Measurements from ENCODE around the gene CHTOP.
A peak's percentile ranks its signal among the peaks of the same experiment; 100 is the strongest.

The CHTOP gene

GRCh38 chr1:153597206-153597605 is 36.7 kb upstream of the CHTOP start:
- H3K27me3 ChIP-seq (ENCODE audit: insufficient read depth, low read length), result no peaks in the 10 kb centered on the region
- H3F3A ChIP-seq (ENCODE audit: insufficient read depth, low read length), result no peaks in the 10 kb centered on the region
- no peak overlapping the region for H3K27ac ChIP-seq (ENCODE audit: low read depth, low read length, poor library complexity, severe bottlenecking)
- no peaks in the 10 kb centered on the region for H3K36me3 ChIP-seq (ENCODE audit: insufficient read depth, low read length)
- no peaks in the 10 kb centered on the region for H3K79me2 ChIP-seq (ENCODE audit: insufficient read depth, low read length)
- H2AFZ ChIP-seq (ENCODE audit: low read length), result no peak overlapping the region
- peaks cover 31% of the 10 kb centered on the region for H3K4me1 ChIP-seq (ENCODE audit: insufficient read depth, low read length, severe bottlenecking)
- H3K4me3 ChIP-seq (ENCODE audit: low read depth, low read length, poor library complexity, severe bottlenecking), result no peak overlapping the region
- no peaks in the 10 kb centered on the region for H4K20me1 ChIP-seq (ENCODE audit: insufficient read depth, low read length)
- H3K9me3 ChIP-seq (ENCODE audit: low read length), result no peaks in the 10 kb centered on the region
- no peak overlapping the region for H3K4me2 ChIP-seq (ENCODE audit: low read length)
- H3K9me2 ChIP-seq (ENCODE audit: low read depth, low read length), result no peaks in the 10 kb centered on the region
- no peak overlapping the region for H3K9ac ChIP-seq (ENCODE audit: low read length)
- TF ChIP-seq, protein P1, sequence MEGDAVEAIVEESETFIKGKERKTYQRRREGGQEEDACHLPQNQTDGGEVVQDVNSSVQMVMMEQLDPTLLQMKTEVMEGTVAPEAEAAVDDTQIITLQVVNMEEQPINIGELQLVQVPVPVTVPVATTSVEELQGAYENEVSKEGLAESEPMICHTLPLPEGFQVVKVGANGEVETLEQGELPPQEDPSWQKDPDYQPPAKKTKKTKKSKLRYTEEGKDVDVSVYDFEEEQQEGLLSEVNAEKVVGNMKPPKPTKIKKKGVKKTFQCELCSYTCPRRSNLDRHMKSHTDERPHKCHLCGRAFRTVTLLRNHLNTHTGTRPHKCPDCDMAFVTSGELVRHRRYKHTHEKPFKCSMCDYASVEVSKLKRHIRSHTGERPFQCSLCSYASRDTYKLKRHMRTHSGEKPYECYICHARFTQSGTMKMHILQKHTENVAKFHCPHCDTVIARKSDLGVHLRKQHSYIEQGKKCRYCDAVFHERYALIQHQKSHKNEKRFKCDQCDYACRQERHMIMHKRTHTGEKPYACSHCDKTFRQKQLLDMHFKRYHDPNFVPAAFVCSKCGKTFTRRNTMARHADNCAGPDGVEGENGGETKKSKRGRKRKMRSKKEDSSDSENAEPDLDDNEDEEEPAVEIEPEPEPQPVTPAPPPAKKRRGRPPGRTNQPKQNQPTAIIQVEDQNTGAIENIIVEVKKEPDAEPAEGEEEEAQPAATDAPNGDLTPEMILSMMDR (IDR thresholded peaks at IDR 0.05; ENCODE audit: low read length), result no peak
- no peak for TF ChIP-seq EZH2 (IDR thresholded peaks at IDR 0.05; ENCODE audit: borderline replicate concordance, low read length)

- H3K9ac ChIP-seq (ENCODE audit: low read length), result peak overlapping the region; percentile 48; the same call in 1 of the 2 replicates
- no peak overlapping the region for H2AFZ ChIP-seq (ENCODE audit: low read length)
- peak overlapping the region; percentile 11 for H3K4me3 ChIP-seq (ENCODE audit: low read depth, low read length, poor library complexity, severe bottlenecking)
- H3K79me2 ChIP-seq (ENCODE audit: insufficient read depth, low read length), result no peaks in the 10 kb centered on the region
- no peaks in the 10 kb centered on the region for H4K20me1 ChIP-seq (ENCODE audit: insufficient read depth, low read length)
- H3K4me2 ChIP-seq (ENCODE audit: low read length), result peak overlapping the region; percentile 50
- H3K36me3 ChIP-seq (ENCODE audit: insufficient read depth, low read length), result no peaks in the 10 kb centered on the region
- H3K9me3 ChIP-seq (ENCODE audit: low read length), result no peaks in the 10 kb centered on the region
- TF ChIP-seq, protein P1 (IDR thresholded peaks at IDR 0.05; ENCODE audit: low read length), result no peak
- TF ChIP-seq EZH2 (IDR thresholded peaks at IDR 0.05; ENCODE audit: borderline replicate concordance, low read length), result no peak
- no peaks in the 10 kb centered on the region for H3K27me3 ChIP-seq (ENCODE audit: insufficient read depth, low read length)
- no peaks in the 10 kb centered on the region for H3K9me2 ChIP-seq (ENCODE audit: low read depth, low read length)
- no peaks in the 10 kb centered on the region for H3F3A ChIP-seq (ENCODE audit: insufficient read depth, low read length)
- H3K27ac ChIP-seq (ENCODE audit: low read depth, low read length, poor library complexity, severe bottlenecking), result peak overlapping the region; percentile 93
- H3K4me1 ChIP-seq (ENCODE audit: insufficient read depth, low read length, severe bottlenecking), result peaks cover 31% of the 10 kb centered on the region
Observed at GRCh38 chr1:153598309-153599172, 35.3 kb upstream of the CHTOP start.

GRCh38 chr1:153599847-153600246 is 34.0 kb upstream of the CHTOP start:
- H2AFZ ChIP-seq (ENCODE audit: low read length), result no peak overlapping the region
- no peaks in the 10 kb centered on the region for H3K27me3 ChIP-seq (ENCODE audit: insufficient read depth, low read length)
- TF ChIP-seq EZH2 (IDR thresholded peaks at IDR 0.05; ENCODE audit: borderline replicate concordance, low read length), result no peak
- TF ChIP-seq, protein P1 (IDR thresholded peaks at IDR 0.05; ENCODE audit: low read length), result no peak
- H3K4me2 ChIP-seq (ENCODE audit: low read length), result no peak overlapping the region
- no peaks in the 10 kb centered on the region for H3K79me2 ChIP-seq (ENCODE audit: insufficient read depth, low read length)
- peaks cover 31% of the 10 kb centered on the region for H3K4me1 ChIP-seq (ENCODE audit: insufficient read depth, low read length, severe bottlenecking)
- no peak overlapping the region for H3K4me3 ChIP-seq (ENCODE audit: low read depth, low read length, poor library complexity, severe bottlenecking)
- H3F3A ChIP-seq (ENCODE audit: insufficient read depth, low read length), result no peaks in the 10 kb centered on the region
- peak overlapping the region; percentile 16 for H3K27ac ChIP-seq (ENCODE audit: low read depth, low read length, poor library complexity, severe bottlenecking)
- H4K20me1 ChIP-seq (ENCODE audit: insufficient read depth, low read length), result no peaks in the 10 kb centered on the region
- H3K36me3 ChIP-seq (ENCODE audit: insufficient read depth, low read length), result no peaks in the 10 kb centered on the region
- H3K9me2 ChIP-seq (ENCODE audit: low read depth, low read length), result no peaks in the 10 kb centered on the region
- no peak overlapping the region for H3K9ac ChIP-seq (ENCODE audit: low read length)
- no peaks in the 10 kb centered on the region for H3K9me3 ChIP-seq (ENCODE audit: low read length)
